ENCODE results near the gene OR1I1.
"Not testable (repeated sequence)": the region's sequence is repeated elsewhere in the genome, so short reads cannot be mapped to it uniquely, and the experiment has no call there.

Gene OR1I1

DNA sequence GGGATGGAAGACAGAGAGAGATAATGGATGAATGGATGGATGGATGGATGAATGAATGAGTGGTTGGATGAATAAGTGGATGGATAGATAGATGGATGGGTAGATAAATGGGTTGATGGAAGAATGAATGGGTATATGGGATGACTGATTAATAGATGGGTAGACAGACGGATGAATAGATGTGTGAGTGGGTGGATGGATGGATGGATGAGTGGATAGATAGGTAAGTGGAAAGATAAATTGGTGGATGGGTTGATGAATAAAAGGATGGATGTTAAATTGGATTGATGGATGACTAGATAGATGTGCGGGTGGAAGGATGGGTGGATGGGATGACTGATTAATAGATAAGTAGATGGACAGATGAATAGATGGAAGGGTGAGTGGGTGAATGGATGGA lies 31.4 kb upstream of the OR1I1 start:
- Histone ChIP-seq H3K36me3 (ENCODE audit: low read depth) (no peaks in the 10 kb centered on the region), H3K27ac (ENCODE audit: poor library complexity, severe bottlenecking) (no peak overlapping the region), H3K4me1 (ENCODE audit: insufficient read depth, poor library complexity, severe bottlenecking) (no peaks in the 10 kb centered on the region), H3K9me3 (ENCODE audit: severe bottlenecking) (no peaks in the 10 kb centered on the region), H3K27me3 (ENCODE audit: insufficient read depth, poor library complexity, severe bottlenecking) (no peaks in the 10 kb centered on the region), H3K4me3 (ENCODE audit: severe bottlenecking) (no peak overlapping the region)
- ATAC-seq (ENCODE audit: low read depth) (no peak), DNase-seq (ENCODE audit: low spot score) (no peak)
- TF ChIP-seq, protein P1, sequence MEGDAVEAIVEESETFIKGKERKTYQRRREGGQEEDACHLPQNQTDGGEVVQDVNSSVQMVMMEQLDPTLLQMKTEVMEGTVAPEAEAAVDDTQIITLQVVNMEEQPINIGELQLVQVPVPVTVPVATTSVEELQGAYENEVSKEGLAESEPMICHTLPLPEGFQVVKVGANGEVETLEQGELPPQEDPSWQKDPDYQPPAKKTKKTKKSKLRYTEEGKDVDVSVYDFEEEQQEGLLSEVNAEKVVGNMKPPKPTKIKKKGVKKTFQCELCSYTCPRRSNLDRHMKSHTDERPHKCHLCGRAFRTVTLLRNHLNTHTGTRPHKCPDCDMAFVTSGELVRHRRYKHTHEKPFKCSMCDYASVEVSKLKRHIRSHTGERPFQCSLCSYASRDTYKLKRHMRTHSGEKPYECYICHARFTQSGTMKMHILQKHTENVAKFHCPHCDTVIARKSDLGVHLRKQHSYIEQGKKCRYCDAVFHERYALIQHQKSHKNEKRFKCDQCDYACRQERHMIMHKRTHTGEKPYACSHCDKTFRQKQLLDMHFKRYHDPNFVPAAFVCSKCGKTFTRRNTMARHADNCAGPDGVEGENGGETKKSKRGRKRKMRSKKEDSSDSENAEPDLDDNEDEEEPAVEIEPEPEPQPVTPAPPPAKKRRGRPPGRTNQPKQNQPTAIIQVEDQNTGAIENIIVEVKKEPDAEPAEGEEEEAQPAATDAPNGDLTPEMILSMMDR (IDR thresholded peaks at IDR 0.05; ENCODE audit: poor library complexity, severe bottlenecking), result no peak

DNA sequence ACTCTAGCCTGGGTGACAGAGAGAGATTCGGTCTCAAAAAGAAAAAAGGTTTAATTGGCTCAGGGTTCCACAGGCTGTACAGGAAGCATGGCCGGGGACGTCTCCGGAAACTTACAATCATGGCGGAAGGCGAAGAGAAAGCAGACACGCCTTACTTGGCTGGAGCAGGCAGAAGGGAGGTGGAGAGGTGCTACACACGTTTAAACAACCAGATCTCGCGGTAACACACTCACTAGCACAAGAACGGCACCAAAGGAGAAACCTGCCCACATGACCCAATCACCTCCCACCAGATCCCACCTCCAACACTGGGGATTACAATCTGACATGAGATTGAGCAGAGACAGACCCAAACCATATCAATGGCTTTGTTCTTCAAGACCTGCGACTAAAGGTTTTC lies 20.0 kb upstream of the OR1I1 start:
- Histone ChIP-seq H3K27ac (ENCODE audit: poor library complexity, severe bottlenecking) (no peak overlapping the region), H3K4me3 (ENCODE audit: severe bottlenecking) (no peak overlapping the region)
- ATAC-seq (ENCODE audit: low read depth), result no peak

DNA sequence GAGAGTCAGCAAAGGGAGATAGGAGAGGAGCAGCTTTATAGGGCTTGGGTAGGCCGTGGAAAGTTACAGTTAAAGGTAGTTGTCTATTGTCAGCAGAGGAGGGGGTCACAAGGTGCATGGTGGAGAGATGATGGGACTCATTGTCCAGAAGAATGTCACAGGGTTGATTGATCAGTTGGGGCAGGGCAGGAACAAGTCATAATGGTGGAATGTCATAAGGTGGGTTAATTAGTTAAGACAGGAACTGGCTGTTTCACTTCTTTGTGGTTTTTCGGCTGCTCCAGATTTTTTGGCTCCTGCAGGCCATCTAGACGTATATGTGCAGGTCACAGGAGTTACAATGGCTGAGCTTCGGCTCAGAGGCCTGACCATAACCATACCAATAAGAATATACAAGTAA lies 11.6 kb upstream of the OR1I1 start:
- ATAC-seq (ENCODE audit: low read depth); H3K9me3 ChIP-seq (ENCODE audit: severe bottlenecking); H3K4me1 ChIP-seq (ENCODE audit: insufficient read depth, poor library complexity, severe bottlenecking); H3K4me3 ChIP-seq (ENCODE audit: severe bottlenecking); H3K36me3 ChIP-seq (ENCODE audit: low read depth); H3K27me3 ChIP-seq (ENCODE audit: insufficient read depth, poor library complexity, severe bottlenecking); DNase-seq (ENCODE audit: low spot score): not testable (repeated sequence)
- peak overlapping the region; percentile 24 for H3K27ac ChIP-seq (ENCODE audit: poor library complexity, severe bottlenecking)

More for the DNA sequence above, 20.0 kb upstream of the OR1I1 start:
- Histone ChIP-seq H3K9me3 (ENCODE audit: severe bottlenecking) (no peaks in the 10 kb centered on the region), H3K36me3 (ENCODE audit: low read depth) (no peaks in the 10 kb centered on the region), H3K27me3 (ENCODE audit: insufficient read depth, poor library complexity, severe bottlenecking) (no peaks in the 10 kb centered on the region), H3K4me1 (ENCODE audit: insufficient read depth, poor library complexity, severe bottlenecking) (no peaks in the 10 kb centered on the region)
- DNase-seq (ENCODE audit: low spot score), result no peak
- TF ChIP-seq, protein P1 (IDR thresholded peaks at IDR 0.05; ENCODE audit: poor library complexity, severe bottlenecking), result no peak

DNA sequence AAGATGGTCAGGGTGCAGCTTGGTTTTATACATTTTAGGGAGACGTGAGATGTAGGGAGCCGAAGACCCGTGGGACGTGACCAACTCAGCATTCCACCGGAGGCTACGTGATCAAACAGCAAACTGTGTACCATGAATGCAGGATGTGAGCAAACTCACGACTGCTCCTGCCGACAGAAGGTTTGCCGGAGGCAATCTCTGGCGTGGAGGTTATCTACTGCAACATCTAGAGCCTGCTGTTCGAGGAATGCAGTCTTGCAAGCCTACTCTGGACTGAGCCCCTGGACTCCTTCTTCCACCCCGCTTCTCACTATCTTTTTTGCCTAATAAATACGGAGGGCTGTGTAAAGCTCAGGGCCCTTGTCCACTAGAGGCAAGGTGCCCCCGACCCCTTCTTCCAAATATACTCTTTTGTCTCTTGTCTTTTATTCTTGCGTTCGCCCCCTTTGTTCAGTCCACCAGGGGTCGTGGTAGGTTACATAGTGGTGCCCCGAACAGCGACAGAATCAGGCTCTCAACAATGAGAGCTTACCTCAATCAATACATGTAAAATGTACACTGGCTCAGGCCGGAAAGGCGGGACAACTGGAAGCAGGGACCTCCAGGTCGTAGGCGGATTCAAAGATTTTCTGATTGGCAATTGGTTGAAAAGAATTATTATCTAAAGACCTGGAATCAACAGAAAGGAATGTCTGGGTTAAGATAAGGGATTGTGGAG lies 8.9 kb upstream of the OR1I1 start:
- ATAC-seq (ENCODE audit: low read depth) (peak; percentile 45; the same call in 2 of the 3 replicates), DNase-seq (ENCODE audit: low spot score) (no peak)
- no peaks in the 10 kb centered on the region for H3K27me3 ChIP-seq (ENCODE audit: insufficient read depth, poor library complexity, severe bottlenecking)
- no peaks in the 10 kb centered on the region for H3K36me3 ChIP-seq (ENCODE audit: low read depth)
- H3K4me1 ChIP-seq (ENCODE audit: insufficient read depth, poor library complexity, severe bottlenecking), result no peaks in the 10 kb centered on the region
- TF ChIP-seq, protein P1 (IDR thresholded peaks at IDR 0.05; ENCODE audit: poor library complexity, severe bottlenecking), result no peak
- no peak overlapping the region for H3K4me3 ChIP-seq (ENCODE audit: severe bottlenecking)
- H3K27ac ChIP-seq (ENCODE audit: poor library complexity, severe bottlenecking), result peak overlapping the region; percentile 51
- no peaks in the 10 kb centered on the region for H3K9me3 ChIP-seq (ENCODE audit: severe bottlenecking)

DNA sequence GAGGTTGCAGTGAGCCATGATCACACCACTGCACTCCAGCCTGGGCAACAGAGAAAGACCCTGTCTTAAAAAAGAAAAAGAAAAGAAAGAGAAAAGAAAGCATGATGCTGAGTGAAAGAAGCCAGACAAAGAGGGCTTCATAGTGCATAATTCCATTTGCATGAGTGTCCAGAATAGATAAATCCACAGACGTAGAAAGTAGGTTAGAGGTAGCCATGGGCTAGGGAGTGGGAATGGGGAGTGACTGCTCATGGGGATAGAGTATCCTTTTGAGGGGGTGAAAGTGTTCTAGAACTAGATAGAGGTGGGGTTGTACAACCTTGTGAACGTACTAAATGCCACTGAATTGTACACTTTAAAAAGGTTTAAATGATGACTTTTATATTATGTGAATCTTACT lies 7.6 kb upstream of the OR1I1 start:
- H3K27ac ChIP-seq (ENCODE audit: poor library complexity, severe bottlenecking), result peak overlapping the region; percentile 51
- H3K4me3 ChIP-seq (ENCODE audit: severe bottlenecking), result no peak overlapping the region
- TF ChIP-seq, protein P1 (IDR thresholded peaks at IDR 0.05; ENCODE audit: poor library complexity, severe bottlenecking), result no peak
- no peak for ATAC-seq (ENCODE audit: low read depth)
- H3K36me3 ChIP-seq (ENCODE audit: low read depth), result no peaks in the 10 kb centered on the region
- no peaks in the 10 kb centered on the region for H3K9me3 ChIP-seq (ENCODE audit: severe bottlenecking)
- H3K4me1 ChIP-seq (ENCODE audit: insufficient read depth, poor library complexity, severe bottlenecking), result no peaks in the 10 kb centered on the region
- no peak for DNase-seq (ENCODE audit: low spot score)
- H3K27me3 ChIP-seq (ENCODE audit: insufficient read depth, poor library complexity, severe bottlenecking), result no peaks in the 10 kb centered on the region
